Measurements from ENCODE around the gene EXOSC1.
"Not testable (repeated sequence)": the region's sequence is repeated elsewhere in the genome, so short reads cannot be mapped to it uniquely, and the experiment has no call there.

EXOSC1 gene, protein sequence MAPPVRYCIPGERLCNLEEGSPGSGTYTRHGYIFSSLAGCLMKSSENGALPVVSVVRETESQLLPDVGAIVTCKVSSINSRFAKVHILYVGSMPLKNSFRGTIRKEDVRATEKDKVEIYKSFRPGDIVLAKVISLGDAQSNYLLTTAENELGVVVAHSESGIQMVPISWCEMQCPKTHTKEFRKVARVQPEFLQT

DNA sequence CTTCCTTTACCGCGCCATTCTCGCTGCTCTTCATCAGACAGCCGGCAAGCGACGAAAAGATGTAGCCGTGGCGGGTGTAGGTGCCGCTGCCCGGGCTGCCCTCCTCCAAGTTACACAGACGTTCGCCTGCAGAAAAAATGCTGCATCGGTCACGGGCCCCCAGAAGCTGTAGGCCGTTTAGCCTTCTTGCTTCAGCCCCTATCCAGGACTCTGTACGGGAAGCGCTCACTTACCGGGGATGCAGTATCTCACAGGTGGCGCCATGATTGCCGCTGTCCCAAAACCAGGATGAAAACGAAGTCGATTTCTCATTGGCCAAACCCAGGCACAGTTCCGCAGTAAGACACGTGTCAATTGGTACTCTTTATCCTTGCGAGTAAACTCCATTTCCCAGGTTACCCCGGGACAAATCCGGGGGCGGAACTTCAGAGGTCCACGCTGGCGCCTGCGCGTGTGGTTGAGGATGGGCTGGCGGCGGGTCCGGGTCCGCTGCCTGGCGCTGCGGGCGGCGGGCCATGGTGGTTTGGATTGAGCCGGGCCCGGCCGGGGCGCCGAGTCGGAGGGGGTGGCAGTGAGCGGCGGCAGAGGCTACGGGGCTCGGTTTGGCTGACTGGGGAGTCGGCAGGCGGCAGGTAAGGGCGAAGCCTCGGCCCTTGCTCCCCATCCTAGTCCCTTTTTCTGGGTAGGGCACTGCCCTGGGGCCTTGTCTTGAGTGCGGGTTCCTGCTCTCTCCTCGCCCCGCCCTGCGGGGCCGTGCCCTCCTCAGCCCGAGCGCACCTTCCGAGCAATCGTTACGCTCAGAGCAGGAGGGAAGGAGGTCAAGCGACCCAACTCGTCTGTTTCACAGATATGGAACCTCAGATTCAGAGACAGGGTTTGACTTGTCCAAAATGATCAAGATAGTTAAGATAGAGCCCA is at the start of gene EXOSC1, which contains the start of gene ZDHHC16:
TSS of gene EXOSC1 (minus strand) at position 285 of the 918 bp plus-strand sequence. CDS start at position 264, 21 bp downstream.
TSS of gene ZDHHC16 (plus strand) at position 454 of the 918 bp plus-strand sequence. CDS start 5,501 bp downstream, outside the sequence.
- DNase-seq = peak; percentile 93

DNA sequence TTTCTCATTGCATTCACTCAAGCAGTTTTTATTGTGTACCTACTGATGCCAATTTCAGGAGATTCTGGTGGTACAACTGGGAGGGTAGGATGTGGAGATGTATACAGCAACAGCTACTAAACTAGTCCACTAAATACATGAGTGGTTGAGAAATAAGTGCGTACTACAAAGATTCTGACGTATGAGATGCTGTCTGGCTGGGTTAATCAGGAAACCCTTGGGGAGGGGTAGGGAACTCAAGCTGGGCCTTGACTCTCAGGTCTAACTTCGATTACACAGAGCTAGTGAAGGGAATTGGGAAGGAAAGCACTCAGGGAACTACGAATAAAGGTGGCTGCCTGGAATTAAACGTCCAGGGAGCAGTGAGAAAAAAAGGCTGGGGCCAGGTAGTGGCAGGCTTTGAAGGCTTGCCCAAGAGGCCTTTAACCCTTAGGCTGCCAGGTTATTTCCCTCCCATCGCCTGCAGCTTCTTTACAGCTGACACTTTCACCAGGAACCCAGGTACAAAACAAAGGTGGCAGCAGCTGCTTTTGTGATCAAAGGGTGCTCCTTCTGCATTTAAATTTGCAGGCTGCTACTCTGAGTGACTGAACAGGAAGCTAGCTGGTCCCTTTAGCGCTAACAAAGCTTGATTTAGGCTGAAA is 49.2 kb upstream of the EXOSC1 start:
- no peak for DNase-seq

DNA sequence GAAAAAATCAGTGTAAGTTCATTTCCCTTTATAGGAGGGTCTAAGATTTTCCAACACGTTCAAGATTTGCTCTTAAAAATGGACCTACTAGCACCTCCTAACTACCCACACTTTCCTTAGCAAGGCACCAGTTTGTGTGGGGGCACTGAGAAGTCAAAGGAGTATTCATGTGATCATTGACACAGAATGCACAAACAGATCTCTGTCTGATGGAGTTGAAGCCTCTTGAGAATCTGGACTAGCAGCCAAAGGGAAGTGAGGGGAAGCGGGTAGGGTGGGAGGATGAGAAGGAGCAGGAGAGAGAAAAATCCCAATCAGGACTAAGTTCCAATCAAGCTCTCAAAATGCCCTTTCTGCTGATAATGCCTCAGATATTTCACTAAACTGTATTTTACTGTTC is 48.3 kb upstream of the EXOSC1 start:
- DNase-seq = no peak

DNA sequence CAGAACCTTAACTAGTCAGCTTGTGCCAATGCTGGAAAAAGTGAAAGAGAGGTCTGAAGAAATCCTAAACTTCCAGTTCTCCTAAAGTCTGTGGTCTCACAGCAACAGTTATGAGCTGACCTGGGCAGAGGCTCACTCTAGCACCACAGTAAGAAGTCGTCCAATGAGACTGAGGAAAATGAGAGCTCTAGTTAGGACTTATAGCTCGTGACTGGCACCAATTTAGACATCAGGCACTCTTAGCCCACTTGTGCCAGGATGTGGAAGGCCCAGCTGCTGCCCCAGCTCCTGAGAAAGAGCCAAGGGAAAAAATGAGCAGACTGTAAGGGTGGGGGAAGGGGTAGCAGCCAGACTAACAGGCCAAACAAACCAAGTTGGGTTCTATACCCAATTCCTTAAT is 44.8 kb upstream of the EXOSC1 start:
- no peak for DNase-seq

DNA sequence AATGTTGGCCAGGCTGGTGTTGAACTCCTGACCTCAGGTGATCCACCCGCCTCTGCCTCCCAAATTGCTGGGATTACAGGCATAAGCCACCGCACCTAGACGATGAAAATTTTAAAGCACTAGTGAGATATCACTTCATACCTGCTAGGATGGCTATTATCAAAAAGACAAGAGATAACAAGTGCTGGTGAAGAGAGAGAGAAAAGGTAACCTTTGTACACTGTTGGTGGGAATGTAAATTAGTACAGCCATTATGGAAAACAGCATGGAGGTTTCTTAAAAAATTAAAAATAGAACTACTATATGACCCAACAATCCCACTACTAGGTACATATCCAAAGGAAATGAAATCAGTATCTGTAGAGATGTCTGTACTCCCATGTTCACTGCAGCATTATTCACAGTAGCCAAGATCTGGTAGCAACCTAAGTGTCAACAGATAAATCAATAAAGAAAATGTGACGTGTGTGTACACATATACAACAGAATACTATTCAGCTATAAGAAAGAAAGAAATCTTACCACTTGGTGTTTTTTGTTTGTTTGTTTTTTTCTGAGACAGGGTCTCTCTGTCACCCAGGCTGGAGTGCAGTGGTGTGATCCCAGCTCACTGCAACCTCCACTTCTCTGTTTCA is 40.0 kb upstream of the EXOSC1 start:
- no peak for DNase-seq

DNA sequence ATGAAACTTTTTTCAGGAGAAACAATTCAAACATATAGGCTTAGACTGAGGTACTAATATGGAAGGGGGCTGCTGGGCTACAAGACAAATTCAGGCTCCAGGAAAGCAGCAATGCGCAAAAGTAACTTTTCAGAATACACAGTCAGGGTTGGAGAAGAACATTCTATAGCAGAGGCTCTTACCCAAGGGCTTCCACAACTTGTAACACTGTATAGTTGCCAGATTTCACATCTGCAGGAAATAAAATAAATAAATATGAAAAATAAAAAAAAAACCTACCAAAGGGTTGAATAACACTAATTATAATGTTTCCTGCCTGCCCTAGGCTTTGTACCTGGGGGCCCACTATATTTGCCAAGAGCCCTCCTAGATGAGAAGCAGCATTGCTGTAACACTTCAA is 38.1 kb upstream of the EXOSC1 start:
- no peak for DNase-seq

DNA sequence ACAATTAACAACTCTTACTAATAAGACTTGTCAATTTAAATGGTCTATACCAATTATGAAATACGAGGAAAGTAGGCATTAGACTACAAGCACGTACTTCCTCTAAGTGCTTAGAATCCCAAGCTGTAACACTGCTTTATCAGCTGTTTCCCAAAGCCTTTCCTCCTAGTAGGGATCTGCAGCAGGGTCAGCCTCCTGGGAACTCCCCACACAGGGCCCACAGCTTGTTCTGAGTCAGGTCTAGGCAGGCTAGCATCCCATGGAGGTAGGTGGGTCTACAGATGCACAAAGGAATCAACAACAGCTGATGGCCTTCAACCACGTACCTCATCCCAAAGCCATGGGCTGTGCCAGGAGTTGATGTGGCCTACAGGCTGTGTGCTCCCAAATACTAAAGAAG is 37.7 kb upstream of the EXOSC1 start:
- no peak for DNase-seq

DNA sequence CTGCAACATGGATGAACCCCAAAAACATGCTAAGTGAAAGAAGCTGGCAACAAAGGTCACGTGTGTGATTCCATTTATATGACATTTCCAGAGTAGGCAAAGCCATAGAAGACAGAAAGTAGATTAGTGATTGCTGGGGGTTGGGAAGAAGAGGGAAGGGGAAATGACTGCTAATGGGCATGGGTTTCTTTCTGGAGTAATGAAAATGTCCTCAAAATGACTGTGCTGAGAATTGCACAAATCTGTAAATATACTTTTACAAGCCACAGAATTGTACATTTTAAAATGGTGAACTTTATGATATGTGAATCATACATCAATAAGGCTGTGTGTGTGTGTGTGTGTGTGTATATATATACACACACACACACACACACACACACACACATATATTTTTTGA is 36.6 kb upstream of the EXOSC1 start:
- DNase-seq = no peak

DNA sequence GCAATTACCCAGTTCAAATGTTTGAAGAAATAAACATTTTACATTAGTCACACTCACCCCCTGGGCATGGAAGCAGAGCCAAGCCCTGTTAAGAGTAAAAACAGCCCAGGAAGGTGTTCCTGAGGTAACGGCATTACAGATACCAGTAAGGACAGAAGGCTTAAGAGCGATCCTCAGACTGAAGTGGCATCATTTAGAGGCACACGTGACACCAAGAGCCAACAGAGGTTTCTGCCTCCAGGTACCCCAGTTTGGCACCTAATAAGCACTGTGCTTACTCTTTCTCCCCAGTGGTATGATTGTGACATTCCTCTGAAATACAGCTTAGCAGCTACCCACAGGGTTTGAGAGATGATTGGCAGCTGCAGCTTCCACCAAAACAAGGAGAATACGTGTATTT is 35.3 kb upstream of the EXOSC1 start:
- no peak for DNase-seq

DNA sequence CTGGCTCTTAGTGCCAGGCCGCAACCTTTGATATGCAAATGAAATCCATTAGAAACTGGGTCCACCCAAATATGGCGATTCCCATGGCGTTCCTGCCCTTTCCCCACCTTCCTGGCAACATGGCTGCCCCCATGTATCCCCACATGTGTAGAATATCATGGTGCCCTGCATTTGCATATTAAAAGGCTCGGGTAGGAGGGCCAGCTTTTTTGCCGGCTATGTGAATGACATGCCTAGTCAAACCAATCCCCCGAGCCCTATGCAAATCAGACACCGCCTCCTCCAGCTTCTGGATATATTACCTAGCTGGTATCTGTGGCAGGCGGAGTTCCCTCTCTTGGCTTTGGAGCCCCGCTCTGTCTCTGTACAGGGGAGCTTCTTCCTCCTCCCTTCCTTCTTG is 34.1 kb upstream of the EXOSC1 start:
- DNase-seq = peak; percentile 40

DNA sequence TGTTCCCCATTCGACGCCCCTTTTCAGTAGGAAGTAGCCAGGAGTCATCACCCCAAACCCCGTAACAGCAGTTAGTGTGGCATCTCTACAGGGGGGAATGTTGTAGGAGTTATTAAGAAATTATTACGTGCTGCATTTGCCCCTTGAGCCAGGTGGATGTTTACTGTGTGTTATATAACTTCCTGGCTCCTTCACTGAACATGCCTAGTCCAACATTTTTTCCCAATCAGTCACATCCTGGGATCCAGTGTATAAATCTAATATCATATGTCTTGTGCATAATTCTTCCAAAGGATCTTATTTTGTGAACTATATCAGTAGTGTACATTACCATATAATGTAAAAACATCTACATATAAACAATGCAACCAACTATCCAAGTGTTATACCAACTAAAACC is 33.6 kb upstream of the EXOSC1 start:
- DNase-seq = peak; percentile 5

DNA sequence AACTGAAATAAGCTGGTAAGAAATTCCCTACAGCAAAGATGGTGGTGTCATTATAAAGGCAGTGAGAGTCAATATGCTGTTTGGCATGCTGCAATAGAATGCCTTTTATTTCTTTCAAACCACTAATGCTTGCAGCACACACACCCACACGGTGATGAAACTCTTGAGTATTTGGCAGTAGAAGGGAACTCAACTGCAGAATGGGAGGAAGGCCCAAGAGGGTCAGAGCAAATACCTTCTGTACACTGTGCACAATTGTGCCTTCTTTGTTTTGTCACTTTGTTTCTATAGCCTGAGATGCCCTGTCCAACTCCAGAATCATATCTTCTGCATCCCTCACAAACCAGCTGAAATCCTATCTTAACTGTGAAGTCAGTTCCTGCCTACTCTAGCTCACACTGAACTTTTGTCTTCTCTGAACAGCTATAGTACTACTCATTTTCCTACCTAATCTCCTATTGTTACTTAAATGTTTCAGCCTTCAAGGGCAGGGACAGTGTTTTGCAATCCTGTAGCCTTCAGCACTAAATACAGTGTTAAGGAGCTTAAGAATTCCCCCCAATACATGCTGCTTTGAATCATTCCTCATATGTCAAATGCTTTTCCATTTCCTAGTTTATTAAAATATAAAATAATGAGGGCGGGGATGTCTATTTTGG is 30.3 kb upstream of the EXOSC1 start:
- DNase-seq = peak; percentile 9

DNA sequence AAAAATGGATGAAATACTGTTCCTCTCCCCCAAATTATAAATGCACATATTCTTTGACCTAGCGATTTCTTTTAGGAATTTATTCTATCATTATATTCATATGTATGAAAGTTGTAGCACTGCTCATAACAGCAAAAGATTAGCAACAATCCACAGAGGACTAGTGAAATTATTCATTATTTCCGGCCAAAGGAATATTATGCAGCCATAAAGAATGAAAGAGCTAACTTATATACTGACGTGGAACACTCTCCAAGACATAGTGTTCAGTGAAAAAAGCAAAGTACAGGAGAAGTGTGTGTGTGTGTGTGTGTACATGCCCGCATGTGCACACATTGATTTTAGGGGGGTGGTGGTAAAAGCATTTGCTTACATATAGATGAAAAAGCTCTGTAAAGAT is 29.1 kb upstream of the EXOSC1 start:
- no peak for DNase-seq

DNA sequence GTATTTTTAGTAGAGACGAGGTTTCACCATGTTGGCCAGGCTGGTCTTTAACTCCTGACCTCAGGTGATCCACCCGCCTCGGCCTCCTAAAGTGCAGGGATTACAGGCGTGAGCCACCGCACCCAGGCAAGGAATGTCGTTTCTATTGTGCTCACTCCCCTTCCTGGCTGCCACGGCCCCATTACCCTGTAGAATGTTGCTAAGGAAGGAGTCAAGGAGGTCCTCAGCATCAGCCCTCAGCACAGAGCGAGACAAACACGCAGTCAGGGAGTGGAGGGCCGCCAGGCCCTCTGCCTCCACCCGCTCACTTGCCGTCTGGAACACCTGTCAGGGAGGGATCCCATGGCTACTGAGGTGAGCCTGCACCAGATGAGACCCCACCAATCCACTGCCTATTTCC is 23.0 kb upstream of the EXOSC1 start:
- not testable (repeated sequence) for DNase-seq

DNA sequence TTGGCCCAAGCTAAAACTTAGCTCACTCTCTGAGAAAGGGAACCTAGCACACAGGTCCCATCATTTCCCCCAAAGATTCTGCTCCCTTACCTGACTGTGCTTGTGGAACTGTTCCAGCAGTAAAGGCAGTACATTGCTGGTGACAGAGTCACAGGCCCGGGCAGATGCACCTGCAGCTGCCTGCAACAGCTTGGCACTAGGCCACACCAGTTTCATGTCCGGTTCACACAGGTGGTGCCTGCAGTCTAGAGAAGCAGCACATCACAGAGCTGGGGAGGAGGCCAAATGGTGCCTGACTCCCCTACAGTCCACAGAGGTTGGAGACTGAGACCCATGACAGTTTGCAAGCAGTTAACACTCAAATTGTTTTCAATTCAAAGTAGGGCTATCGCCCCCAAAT is 22.4 kb upstream of the EXOSC1 start:
- DNase-seq = no peak

DNA sequence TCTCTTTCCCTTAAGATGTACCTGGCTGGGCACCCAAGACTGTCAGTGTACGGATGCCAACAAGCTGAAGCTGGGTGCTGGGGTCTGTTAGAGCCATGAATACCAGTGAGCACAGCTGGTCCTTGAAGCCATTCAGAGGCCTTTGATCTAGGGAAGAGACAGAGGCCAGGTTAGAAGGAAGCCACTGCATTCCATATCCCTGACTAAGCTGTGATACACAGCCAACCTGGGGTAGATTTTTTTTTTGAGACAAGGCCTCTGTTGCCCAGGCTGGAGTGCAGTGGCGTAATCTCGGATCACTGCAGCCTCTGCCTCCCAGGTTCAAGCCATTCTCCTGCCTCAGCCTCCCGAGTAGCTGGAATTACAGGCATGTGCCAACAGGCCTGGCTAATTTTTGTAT is 20.9 kb upstream of the EXOSC1 start:
- no peak for DNase-seq

DNA sequence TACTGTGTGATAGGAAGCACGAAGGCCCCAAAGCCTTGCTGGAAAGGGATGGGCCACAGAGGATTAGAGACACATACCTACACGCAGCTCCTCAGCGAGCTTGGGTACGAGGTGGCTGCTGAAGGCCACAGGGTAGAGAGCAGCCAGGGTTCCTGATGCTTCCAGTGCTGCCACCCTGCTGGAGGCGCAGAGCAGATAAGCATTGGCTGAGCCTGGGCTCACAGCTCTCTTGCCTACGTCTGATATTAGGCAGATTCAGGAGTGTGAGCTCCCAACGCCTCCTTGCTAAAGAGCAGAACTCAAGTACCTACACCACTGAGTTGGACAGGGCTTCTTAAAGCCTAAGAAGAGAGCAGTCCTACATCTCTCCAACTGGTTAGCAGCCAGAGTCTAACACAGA is 20.2 kb upstream of the EXOSC1 start:
- DNase-seq = no peak

DNA sequence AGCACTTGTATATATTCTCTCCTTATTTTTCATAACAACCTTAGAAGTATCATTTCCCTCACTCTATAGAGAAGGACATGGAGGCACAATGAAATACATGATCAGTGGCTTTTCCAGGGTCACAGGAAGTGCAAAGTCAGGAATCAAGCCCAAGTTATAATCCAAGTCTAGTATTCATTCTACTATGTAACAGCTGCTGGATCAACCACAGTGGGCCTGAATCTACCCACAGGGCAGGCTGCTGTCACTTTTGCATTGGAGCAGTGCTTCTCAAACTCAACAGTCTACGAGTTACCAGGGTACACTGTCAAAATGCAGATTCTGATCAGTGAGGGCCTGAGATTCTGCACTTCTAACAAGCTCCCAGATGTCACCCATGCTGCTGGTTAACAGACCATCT is 18.4 kb upstream of the EXOSC1 start:
- no peak for DNase-seq

DNA sequence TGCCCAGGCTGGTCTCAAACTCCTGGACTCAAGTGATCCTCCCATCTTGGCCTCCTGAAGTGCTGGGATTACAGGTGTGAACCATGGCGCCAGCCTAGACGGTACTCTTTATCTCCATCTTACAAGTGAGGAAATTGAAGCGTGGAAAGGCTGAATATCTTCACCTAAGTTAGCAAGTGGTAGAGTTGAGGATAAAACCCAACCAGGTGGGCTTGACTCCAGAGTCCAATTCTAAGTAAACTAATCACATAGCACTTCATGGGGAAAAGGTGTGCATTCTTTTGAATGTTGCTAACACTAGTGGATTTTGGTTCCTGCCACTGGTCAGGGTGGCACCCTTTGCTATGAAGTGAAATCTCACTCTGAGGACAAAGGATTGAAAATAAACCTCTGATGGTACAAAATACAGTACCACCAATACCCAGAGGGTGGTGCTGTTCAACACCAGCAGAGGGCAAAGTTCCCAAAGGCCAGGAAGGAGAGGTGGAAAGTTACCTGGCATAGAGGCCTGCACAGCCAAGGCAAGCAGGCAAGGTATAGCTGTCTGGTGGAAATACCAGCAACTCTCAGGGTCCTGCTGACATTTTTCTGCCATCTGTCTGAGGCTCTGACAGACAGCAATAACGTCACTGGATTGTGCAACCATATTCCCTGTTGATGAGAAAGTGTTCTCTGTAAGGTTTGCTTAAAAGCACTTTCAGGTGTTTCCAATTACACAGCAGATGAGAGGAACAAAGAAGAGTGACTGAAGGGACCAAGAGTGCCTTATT is 17.7 kb upstream of the EXOSC1 start:
- peak; percentile 65 for DNase-seq

DNA sequence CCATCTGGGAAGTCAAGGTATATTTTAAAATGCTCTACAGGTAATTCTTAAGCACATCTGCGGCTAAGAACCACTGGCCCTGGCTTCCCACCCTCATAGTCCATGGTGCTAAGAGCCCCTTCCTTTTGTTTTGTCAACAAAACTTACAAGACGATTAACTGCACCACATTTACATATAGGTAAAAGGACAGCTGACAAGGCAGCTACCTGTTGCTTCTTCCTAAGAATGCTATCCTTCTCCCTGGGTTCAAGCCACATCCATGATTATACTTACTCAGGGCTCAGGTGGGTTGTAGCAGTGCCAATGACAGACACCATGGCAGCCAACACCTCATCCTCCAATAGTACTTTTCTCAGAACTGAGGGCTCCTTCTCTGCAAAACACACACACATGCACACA is 16.5 kb upstream of the EXOSC1 start:
- no peak for DNase-seq

DNA sequence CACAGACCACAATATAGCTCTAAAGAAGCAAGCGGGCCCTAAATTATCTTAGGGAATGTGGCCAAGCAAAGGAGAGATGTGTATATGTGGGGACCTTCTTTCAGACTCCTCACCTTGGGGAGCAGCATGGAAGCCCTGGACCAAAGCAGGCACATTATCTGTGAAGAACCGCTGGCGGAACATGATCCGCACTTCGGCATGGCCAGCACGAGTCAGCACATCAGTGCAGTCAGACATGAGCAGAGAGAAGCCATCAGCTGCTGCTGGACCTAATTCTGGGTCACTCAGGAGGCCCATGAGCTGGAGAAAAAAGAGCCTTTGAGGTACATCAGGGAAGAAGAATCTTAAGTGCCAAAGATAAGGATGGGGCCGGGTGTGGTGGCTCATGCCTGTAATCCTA is 14.1 kb upstream of the EXOSC1 start:
- no peak for DNase-seq

DNA sequence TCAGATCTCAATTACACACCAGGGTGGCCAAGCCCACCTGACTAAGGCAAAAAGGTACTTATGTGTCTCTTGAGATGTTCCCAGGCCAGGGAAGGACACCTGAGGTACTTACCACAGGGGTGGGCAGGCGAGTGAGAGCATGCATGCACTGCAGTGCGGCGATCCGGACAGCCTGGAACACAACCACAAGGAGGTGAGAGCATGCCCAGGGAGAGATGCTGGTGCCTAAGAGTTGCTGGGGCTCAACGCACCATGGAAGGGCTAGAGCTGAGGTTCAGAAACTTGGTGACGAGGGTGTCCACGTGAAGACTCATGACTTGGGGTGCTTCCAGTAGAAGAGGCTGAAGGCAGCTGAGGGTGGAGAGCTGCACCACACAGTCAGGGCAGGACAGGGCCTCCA is 13.3 kb upstream of the EXOSC1 start:
- DNase-seq = no peak
